ENCODE measurements around the gene RIPOR1. TPM values are rescaled to one million over a fixed set of nuclear protein-coding genes. Genes with fewer than 3 reads are reported as not detected.

Gene RIPOR1
- total and polyA plus RNA-seq, 2 of the 4 experiments (the other 2 are of a cell fraction): 9.5 to 41.3 TPM

DNA sequence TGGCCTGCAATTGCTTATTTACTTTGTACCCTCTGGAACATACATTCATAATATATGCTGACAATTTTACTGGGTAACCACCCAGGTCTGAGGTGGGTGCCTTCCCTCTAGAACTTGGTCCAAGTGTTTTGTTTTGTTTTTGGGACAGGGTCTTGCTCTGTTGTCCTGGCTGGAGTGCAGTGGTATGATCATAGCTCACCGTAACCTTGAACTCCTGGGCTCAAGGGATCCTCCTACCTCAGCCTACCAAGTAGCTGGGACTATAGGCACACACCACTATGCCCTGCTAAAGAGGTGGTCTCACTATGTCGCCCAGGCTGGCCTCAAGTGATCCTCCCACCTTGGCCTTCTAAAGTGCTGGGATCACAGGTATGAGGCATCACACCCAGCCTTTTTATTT is 22.5 kb downstream of the RIPOR1 start:
- dilution Hi-C loops (cut with HindIII; ENCODE audit: low sequenced_read_pairs, unreplicated experiment): no loop called here
- Histone ChIP-seq H3K23ac (ENCODE audit: low read depth, low read length) (no peak overlapping the region), H4K91ac (ENCODE audit: insufficient read depth, low read depth, low read length) (no peak overlapping the region), H4K20me1 (ENCODE audit: insufficient read depth, low read length) (peaks cover 31% of the 10 kb centered on the region; the same call in 1 of the 2 replicates), H3K27me3 (ENCODE audit: control insufficient read depth, insufficient read depth, low read length) (no peaks in the 10 kb centered on the region), H3K27ac (ENCODE audit: insufficient read depth, low read length) (no peak overlapping the region), H3K36me3 (ENCODE audit: control insufficient read depth, insufficient read depth, low read length) (peaks cover 23% of the 10 kb centered on the region; the same call in 1 of the 2 replicates), H3K9ac (ENCODE audit: low read depth, low read length) (no peak overlapping the region), H3K4me1 (ENCODE audit: control insufficient read depth, insufficient read depth, low read length) (peaks cover 6% of the 10 kb centered on the region), H3K9me3 (ENCODE audit: control insufficient read depth, insufficient read depth, low read length) (no peaks in the 10 kb centered on the region), H2AFZ (replicated peaks; ENCODE audit: low read length, poor library complexity) (no peak overlapping the region), H3K79me1 (ENCODE audit: low read depth in 1 of 2, low read length in 2 of 2) (peaks cover 10 to 30% of the 10 kb centered on the region in 2 experiments; a peak in 3 of 4 replicates), H4K8ac (ENCODE audit: low read depth in 2 of 2, low read length in 2 of 2) (no peak overlapping the region), H2BK15ac (ENCODE audit: low read depth, low read length) (no peak overlapping the region), H2BK120ac (ENCODE audit: low read depth, low read length) (no peak overlapping the region), H3K4me2 (ENCODE audit: low read depth, low read length) (no peak overlapping the region), H2AK9ac (replicated peaks; ENCODE audit: low read depth, low read length, poor library complexity) (no peak overlapping the region), H2BK5ac (ENCODE audit: low read depth, low read length, poor library complexity, severe bottlenecking) (no peak overlapping the region), H3K18ac (ENCODE audit: low read depth, low read length) (no peak overlapping the region), H3K9me1 (ENCODE audit: insufficient read depth, low read length) (no peaks in the 10 kb centered on the region), H3K14ac (replicated peaks; ENCODE audit: low read depth, low read length) (no peak overlapping the region), H2AK5ac (ENCODE audit: low read depth, low read length) (no peak overlapping the region), H4K5ac (ENCODE audit: low read depth, low read length) (no peak overlapping the region), H2BK20ac (ENCODE audit: low read depth, low read length) (no peak overlapping the region), H3K4me3 (ENCODE audit: insufficient read depth, low read depth, low read length) (no peak overlapping the region), H3K4ac (ENCODE audit: low read depth, low read length) (no peak overlapping the region), H3K56ac (ENCODE audit: extremely low read depth, insufficient read depth, low read length) (no peak overlapping the region)
- DNase-seq (no peak), ATAC-seq (ENCODE audit: low read depth) (no peak)
- intact Hi-C loops (cut with micrococcal nuclease): no loop called here
- POLR2A ChIA-PET (ENCODE audit: unreplicated experiment): no interaction called here
- no CpG with 5 or more reads among the region's 2 CpGs for WGBS, 2 experiments (ENCODE audit: extremely low coverage in 2 of 2, insufficient read length in 1 of 2)
- CTCF ChIA-PET: no interaction called here
- no TSS peak for BruUV-seq (replicated peaks)
- TF ChIP-seq CEBPB (IDR thresholded peaks at IDR 0.05; ENCODE audit: low read depth, low read length) (no peak), MAZ (IDR thresholded peaks at IDR 0.05; ENCODE audit: borderline replicate concordance, low read depth, low read length) (no peak), NFE2L2 (IDR thresholded peaks at IDR 0.05; ENCODE audit: low read depth, low read length) (no peak), SMC3 (IDR thresholded peaks at IDR 0.05; ENCODE audit: low read depth, low read length) (no peak)
- TF ChIP-seq, protein P1, sequence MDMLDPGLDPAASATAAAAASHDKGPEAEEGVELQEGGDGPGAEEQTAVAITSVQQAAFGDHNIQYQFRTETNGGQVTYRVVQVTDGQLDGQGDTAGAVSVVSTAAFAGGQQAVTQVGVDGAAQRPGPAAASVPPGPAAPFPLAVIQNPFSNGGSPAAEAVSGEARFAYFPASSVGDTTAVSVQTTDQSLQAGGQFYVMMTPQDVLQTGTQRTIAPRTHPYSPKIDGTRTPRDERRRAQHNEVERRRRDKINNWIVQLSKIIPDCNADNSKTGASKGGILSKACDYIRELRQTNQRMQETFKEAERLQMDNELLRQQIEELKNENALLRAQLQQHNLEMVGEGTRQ (IDR thresholded peaks at IDR 0.05; ENCODE audit: low read depth, low read length): no peak
- TF ChIP-seq, protein P2, sequence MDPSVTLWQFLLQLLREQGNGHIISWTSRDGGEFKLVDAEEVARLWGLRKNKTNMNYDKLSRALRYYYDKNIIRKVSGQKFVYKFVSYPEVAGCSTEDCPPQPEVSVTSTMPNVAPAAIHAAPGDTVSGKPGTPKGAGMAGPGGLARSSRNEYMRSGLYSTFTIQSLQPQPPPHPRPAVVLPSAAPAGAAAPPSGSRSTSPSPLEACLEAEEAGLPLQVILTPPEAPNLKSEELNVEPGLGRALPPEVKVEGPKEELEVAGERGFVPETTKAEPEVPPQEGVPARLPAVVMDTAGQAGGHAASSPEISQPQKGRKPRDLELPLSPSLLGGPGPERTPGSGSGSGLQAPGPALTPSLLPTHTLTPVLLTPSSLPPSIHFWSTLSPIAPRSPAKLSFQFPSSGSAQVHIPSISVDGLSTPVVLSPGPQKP (IDR thresholded peaks at IDR 0.05; ENCODE audit: borderline replicate concordance, low read depth, low read length): no peak
- in situ Hi-C loops (cut with MboI; ENCODE audit: low sequenced_read_pairs): no loop called here

All from IMR-90 (cell line).